ENCODE data around the gene AXDND1.

Gene AXDND1

GRCh38 chr1:179587336-179587735 is 221.6 kb downstream of the AXDND1 start:
- TF ChIP-seq RAD21 (IDR thresholded peaks at IDR 0.05; ENCODE audit: low read depth) (no peak), NFIC (IDR thresholded peaks at IDR 0.05) (no peak), CREB1 (IDR thresholded peaks at IDR 0.05; ENCODE audit: low read depth) (no peak), YY1 (IDR thresholded peaks at IDR 0.05; ENCODE audit: low read depth) (no peak), MAX (IDR thresholded peaks at IDR 0.05) (no peak), FOXM1 (IDR thresholded peaks at IDR 0.05; ENCODE audit: borderline replicate concordance, low read depth) (no peak), TEAD4 (IDR thresholded peaks at IDR 0.05) (no peak), EP300 (IDR thresholded peaks at IDR 0.05; ENCODE audit: borderline replicate concordance) (no peak), REST (IDR thresholded peaks at IDR 0.05; ENCODE audit: low read depth) (no peak)

GRCh38 chr1:179588425-179589024 is 222.8 kb downstream of the AXDND1 start:
- TF ChIP-seq USF1 (IDR thresholded peaks at IDR 0.05) (no peak), MAX (IDR thresholded peaks at IDR 0.05) (no peak), EP300 (IDR thresholded peaks at IDR 0.05; ENCODE audit: borderline replicate concordance) (no peak), YY1 (IDR thresholded peaks at IDR 0.05; ENCODE audit: low read depth) (no peak), CEBPB (IDR thresholded peaks at IDR 0.05) (no peak), ZBTB7A (IDR thresholded peaks at IDR 0.05; ENCODE audit: low read depth) (no peak)

GRCh38 chr1:179589509-179589908 is 223.7 kb downstream of the AXDND1 start:
- TF ChIP-seq YY1 (IDR thresholded peaks at IDR 0.05; ENCODE audit: low read depth) (no peak), USF1 (IDR thresholded peaks at IDR 0.05) (no peak), TEAD4 (IDR thresholded peaks at IDR 0.05) (no peak), TCF12 (IDR thresholded peaks at IDR 0.05; ENCODE audit: low read depth) (no peak), CREB1 (IDR thresholded peaks at IDR 0.05; ENCODE audit: low read depth) (no peak), NFIC (IDR thresholded peaks at IDR 0.05) (no peak), ZBTB7A (IDR thresholded peaks at IDR 0.05; ENCODE audit: low read depth) (no peak), REST (IDR thresholded peaks at IDR 0.05; ENCODE audit: low read depth) (no peak), EGR1 (IDR thresholded peaks at IDR 0.05) (no peak), MAX (IDR thresholded peaks at IDR 0.05) (no peak), CEBPB (IDR thresholded peaks at IDR 0.05) (no peak), EP300 (IDR thresholded peaks at IDR 0.05; ENCODE audit: borderline replicate concordance) (no peak), FOXM1 (IDR thresholded peaks at IDR 0.05; ENCODE audit: borderline replicate concordance, low read depth) (no peak), TAF1 (IDR thresholded peaks at IDR 0.05; ENCODE audit: low read depth) (no peak)

- TF ChIP-seq NFIC (IDR thresholded peaks at IDR 0.05) = no peak
- no peak for TF ChIP-seq EP300 (IDR thresholded peaks at IDR 0.05; ENCODE audit: borderline replicate concordance)
- TF ChIP-seq FOXM1 (IDR thresholded peaks at IDR 0.05; ENCODE audit: borderline replicate concordance, low read depth) = no peak
- TF ChIP-seq TAF1 (IDR thresholded peaks at IDR 0.05; ENCODE audit: low read depth) = no peak
- TF ChIP-seq TEAD4 (IDR thresholded peaks at IDR 0.05) = no peak
These were observed 224.9 kb downstream of the AXDND1 start for GRCh38 chr1:179590671-179591070.

- TF ChIP-seq NFIC (IDR thresholded peaks at IDR 0.05) (no peak), EGR1 (IDR thresholded peaks at IDR 0.05) (no peak), RAD21 (IDR thresholded peaks at IDR 0.05; ENCODE audit: low read depth) (no peak), TCF12 (IDR thresholded peaks at IDR 0.05; ENCODE audit: low read depth) (no peak), TAF1 (IDR thresholded peaks at IDR 0.05; ENCODE audit: low read depth) (no peak), MAX (IDR thresholded peaks at IDR 0.05) (no peak), TEAD4 (IDR thresholded peaks at IDR 0.05) (no peak), REST (IDR thresholded peaks at IDR 0.05; ENCODE audit: low read depth) (no peak), EP300 (IDR thresholded peaks at IDR 0.05; ENCODE audit: borderline replicate concordance) (no peak), USF1 (IDR thresholded peaks at IDR 0.05) (no peak), CREB1 (IDR thresholded peaks at IDR 0.05; ENCODE audit: low read depth) (no peak), FOXM1 (IDR thresholded peaks at IDR 0.05; ENCODE audit: borderline replicate concordance, low read depth) (no peak), ZBTB7A (IDR thresholded peaks at IDR 0.05; ENCODE audit: low read depth) (no peak), CEBPB (IDR thresholded peaks at IDR 0.05) (no peak), YY1 (IDR thresholded peaks at IDR 0.05; ENCODE audit: low read depth) (no peak)
These were observed 225.5 kb downstream of the AXDND1 start for GRCh38 chr1:179591253-179591591.

Measured in Ishikawa (cell line).